MM.1S (cell line): ENCODE data around the gene HOXC6.

Experiments used
- CTCF ChIP-seq: fragments of 300-600 bp; sonication (generic); IDR thresholded peaks from 2 replicates; pipeline ENCODE4 v1.5.1; 2016; ENCODE audit warnings: antibody characterized with exemption, low read length, mixed read lengths
- EZH2 ChIP-seq: fragments of 300-600 bp; sonication (generic); optimal IDR thresholded peaks from 2 replicates; pipeline ENCODE3; 2017; ENCODE audit warnings: low read depth, mild to moderate bottlenecking, antibody characterized with exemption, low read length, mixed read lengths
- EZH2phosphoT487 ChIP-seq: fragments of 300-600 bp; sonication (generic); IDR thresholded peaks from 2 replicates; pipeline ENCODE4 v1.6.1; 2018; ENCODE audit warnings: antibody characterized with exemption, low read length

GRCh38 chr12:54030442-54030801 is 2.2 kb downstream of the HOXC6 start:
- no peak for TF ChIP-seq CTCF
- no peak for TF ChIP-seq EZH2
- TF ChIP-seq EZH2phosphoT487: no peak
